Endodermal cell (in vitro differentiated cells): Measurements from ENCODE around the gene OPCML. TPM values are rescaled to one million over a fixed set of nuclear protein-coding genes. Genes with fewer than 3 reads are reported as not detected.

Source experiments
- DNase-seq: peaks from one replicate; pipeline ENCODE4 v3.0.0-alpha.2; 2017
- H3K27ac ChIP-seq: 2 replicates; pipeline ENCODE4 v1.5.1; 2013; ENCODE audit warnings: mild to moderate bottlenecking, low read depth, low read length, moderate library complexity
- H3K27me3 ChIP-seq: 2 replicates; pipeline ENCODE4 v1.6.1; 2013; ENCODE audit warnings: mild to moderate bottlenecking, low read length, moderate library complexity; ENCODE audit not compliant: insufficient read depth, control insufficient read depth, poor library complexity, severe bottlenecking
- H3K36me3 ChIP-seq: 2 replicates; pipeline ENCODE4 v1.7.0; 2013; ENCODE audit warnings: mild to moderate bottlenecking, low read length, moderate library complexity; ENCODE audit not compliant: control insufficient read depth, insufficient read depth
- H3K4me1 ChIP-seq: one replicate; pipeline ENCODE4 v1.7.0; 2013; ENCODE audit warnings: low read length; ENCODE audit not compliant: control insufficient read depth, insufficient read depth
- H3K4me3 ChIP-seq: 2 replicates; pipeline ENCODE4 v1.5.1; 2013; ENCODE audit warnings: mild to moderate bottlenecking, low read length, moderate library complexity
- H3K9ac ChIP-seq: 2 replicates; pipeline ENCODE4 v1.6.1; 2013; ENCODE audit warnings: mild to moderate bottlenecking, low read length, moderate library complexity; ENCODE audit not compliant: poor library complexity, severe bottlenecking; ENCODE audit errors: extremely low read depth
- H3K9me3 ChIP-seq: 2 replicates; pipeline ENCODE4 v1.6.1; 2013; ENCODE audit warnings: mild to moderate bottlenecking, low read length, moderate library complexity; ENCODE audit not compliant: control insufficient read depth
- H3K27ac Mint-ChIP-seq: 2 replicates; pipeline ENCODE4 v1.8.0; 2020; ENCODE audit warnings: mixed read lengths
- H3K27me3 Mint-ChIP-seq: 2 replicates; pipeline ENCODE4 v1.8.0; 2021; ENCODE audit warnings: mild to moderate bottlenecking, mixed read lengths; ENCODE audit not compliant: insufficient read depth
- H3K36me3 Mint-ChIP-seq: 2 replicates; pipeline ENCODE4 v1.8.0; 2020; ENCODE audit warnings: low read depth, mixed read lengths
- H3K4me1 Mint-ChIP-seq: 2 replicates; pipeline ENCODE4 v1.8.0; 2020; ENCODE audit warnings: mixed read lengths
- H3K4me3 Mint-ChIP-seq: 2 replicates; pipeline ENCODE4 v1.8.0; 2020; ENCODE audit warnings: mild to moderate bottlenecking, moderate library complexity, mixed read lengths
- H3K9me3 Mint-ChIP-seq: 2 replicates; pipeline ENCODE4 v1.8.0; 2020; ENCODE audit warnings: mild to moderate bottlenecking, mixed read lengths
- WGBS, 2 experiments: methylation state at CpG; one replicate each; pipeline versions ENCODE4 v1.1.5 to v1.1.7; 2013; ENCODE audit warnings: missing lambda C conversion rate in 2 of 2, mixed read lengths in 1 of 2; ENCODE audit not compliant: insufficient coverage in 1 of 2, insufficient read length in 1 of 2; 5-methylcytosine and 5-hydroxymethylcytosine counted together
- total RNA-seq, 2 donors: library from RNA; stranded (reverse); fragmentation: NEBNext Ultra II Directional in 1 of 2; extraction: Animal tissue kit (Norgen Biotek cat#: 25700) in 1 of 2; gene quantifications; 2 replicates in 1 of 2; 3 replicates in 1 of 2; pipeline ENCODE4 v1.2.1, GENCODE V29; 2021
- TF ChIP-seq, protein P1 (sequence below): fragments of 200-600 bp; sonication (generic); conservative IDR thresholded peaks from 2 replicates; pipeline ENCODE4 v1.5.0; 2021; ENCODE audit warnings: antibody characterized with exemption, mild to moderate bottlenecking

Gene OPCML
- total RNA-seq, 2 donors from 2014 or later = 0.49 to 0.86 TPM

DNA sequence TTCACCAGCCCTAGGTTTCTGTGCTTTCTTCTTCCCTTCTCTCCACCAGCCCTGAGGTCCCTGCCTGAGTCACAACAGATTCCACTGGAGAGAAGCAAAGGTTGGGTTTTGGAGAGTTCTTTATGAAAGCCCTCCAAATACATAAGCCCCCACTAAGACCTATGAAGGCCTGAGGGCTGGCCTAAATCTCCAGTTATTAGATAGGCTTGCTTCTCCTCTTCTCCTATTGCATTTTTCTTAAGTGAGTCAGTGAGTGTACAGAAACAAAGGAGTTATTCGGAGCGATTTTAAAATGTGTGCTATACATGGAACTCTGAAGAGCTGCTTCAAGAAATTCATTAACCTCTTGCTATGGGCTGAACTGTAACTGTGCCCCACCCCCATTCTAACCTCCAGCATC is 1057.3 kb downstream of the OPCML start:
- Mint-ChIP-seq H3K9me3 (peaks cover 16% of the 10 kb centered on the region), H3K36me3 (no peaks in the 10 kb centered on the region), H3K4me1 (no peaks in the 10 kb centered on the region), H3K4me3 (no peak overlapping the region), H3K27ac (no peak overlapping the region), H3K27me3 (no peaks in the 10 kb centered on the region)
- TF ChIP-seq, protein P1, sequence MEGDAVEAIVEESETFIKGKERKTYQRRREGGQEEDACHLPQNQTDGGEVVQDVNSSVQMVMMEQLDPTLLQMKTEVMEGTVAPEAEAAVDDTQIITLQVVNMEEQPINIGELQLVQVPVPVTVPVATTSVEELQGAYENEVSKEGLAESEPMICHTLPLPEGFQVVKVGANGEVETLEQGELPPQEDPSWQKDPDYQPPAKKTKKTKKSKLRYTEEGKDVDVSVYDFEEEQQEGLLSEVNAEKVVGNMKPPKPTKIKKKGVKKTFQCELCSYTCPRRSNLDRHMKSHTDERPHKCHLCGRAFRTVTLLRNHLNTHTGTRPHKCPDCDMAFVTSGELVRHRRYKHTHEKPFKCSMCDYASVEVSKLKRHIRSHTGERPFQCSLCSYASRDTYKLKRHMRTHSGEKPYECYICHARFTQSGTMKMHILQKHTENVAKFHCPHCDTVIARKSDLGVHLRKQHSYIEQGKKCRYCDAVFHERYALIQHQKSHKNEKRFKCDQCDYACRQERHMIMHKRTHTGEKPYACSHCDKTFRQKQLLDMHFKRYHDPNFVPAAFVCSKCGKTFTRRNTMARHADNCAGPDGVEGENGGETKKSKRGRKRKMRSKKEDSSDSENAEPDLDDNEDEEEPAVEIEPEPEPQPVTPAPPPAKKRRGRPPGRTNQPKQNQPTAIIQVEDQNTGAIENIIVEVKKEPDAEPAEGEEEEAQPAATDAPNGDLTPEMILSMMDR = no peak
- Histone ChIP-seq H3K4me1 (no peaks in the 10 kb centered on the region), H3K9me3 (no peaks in the 10 kb centered on the region), H3K4me3 (no peak overlapping the region), H3K9ac (no peak overlapping the region), H3K27me3 (no peaks in the 10 kb centered on the region), H3K27ac (no peak overlapping the region), H3K36me3 (no peaks in the 10 kb centered on the region)
- DNase-seq = no peak
- 100% methylated on average over 2 of the region's 2 CpGs for WGBS, 2 experiments

DNA sequence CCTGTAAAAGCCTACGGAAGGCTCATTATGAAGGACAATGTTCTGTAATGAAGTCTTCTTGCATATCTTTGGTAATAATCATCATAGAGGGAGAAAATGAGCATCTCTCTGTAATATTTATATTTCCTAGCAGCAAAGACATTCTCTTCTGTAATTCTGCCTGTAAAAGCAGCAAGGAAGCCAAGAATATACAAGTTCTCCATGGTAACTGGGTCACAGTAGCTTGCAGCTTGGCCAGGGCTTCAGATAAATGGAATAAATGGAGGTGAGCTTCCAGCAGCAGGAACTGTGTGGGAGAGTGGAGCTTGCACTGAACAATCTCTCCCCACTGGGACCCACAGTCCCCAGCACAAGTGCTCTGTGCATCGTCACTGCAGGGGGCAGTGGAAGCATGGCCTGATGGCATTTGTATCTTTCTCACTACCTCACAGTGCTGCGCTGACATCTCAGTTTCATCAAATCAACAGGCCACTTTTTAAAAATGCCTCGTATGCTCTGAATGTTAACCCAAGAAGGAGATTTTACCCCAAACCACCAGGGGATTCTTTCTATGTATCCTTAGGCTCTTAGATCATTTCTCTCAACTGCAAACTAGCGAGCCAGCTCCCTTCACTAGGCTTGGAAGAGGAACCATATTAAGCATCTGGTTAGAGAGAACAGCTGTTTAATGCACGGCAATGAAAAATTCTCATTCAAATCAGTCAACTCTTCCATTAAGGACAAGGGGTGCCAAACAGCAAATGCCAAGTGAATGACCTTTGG is 1059.7 kb downstream of the OPCML start:
- TF ChIP-seq, protein P1 = no peak
- H3K27me3 Mint-ChIP-seq = no peaks in the 10 kb centered on the region

DNA sequence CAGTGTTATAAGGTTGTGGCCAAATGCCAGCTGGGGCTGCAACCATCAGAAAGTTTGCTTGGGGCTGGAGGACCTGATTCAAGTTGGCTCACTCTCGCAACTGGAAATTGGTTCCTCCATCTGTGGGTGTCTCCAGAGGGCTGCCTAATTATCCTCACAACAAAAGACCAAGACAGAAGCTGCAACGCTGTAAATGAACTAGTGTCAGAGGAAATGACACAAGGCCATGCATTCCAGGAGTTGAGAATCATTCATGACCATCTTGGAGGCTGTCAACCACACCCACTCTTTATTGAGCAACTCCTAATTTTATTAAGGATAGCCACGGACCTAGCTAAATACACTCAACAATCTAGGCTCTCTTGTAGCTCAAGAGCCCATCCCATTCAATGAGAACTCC is 1060.8 kb downstream of the OPCML start:
- no peak overlapping the region for H3K4me3 ChIP-seq
- H3K9me3 Mint-ChIP-seq = peaks cover 7% of the 10 kb centered on the region
- no peak overlapping the region for H3K9ac ChIP-seq
- no peak overlapping the region for H3K4me3 Mint-ChIP-seq
- DNase-seq = no peak
- H3K4me1 Mint-ChIP-seq = no peaks in the 10 kb centered on the region
- no peaks in the 10 kb centered on the region for H3K9me3 ChIP-seq
- 88 to 100% methylated on average over 1 to 3 of the region's 3 CpGs for WGBS, 2 experiments
- H3K27ac ChIP-seq = no peak overlapping the region
- no peak overlapping the region for H3K27ac Mint-ChIP-seq
- H3K27me3 Mint-ChIP-seq = no peaks in the 10 kb centered on the region
- H3K36me3 Mint-ChIP-seq = no peaks in the 10 kb centered on the region
- H3K4me1 ChIP-seq = peaks cover 16% of the 10 kb centered on the region
- no peaks in the 10 kb centered on the region for H3K36me3 ChIP-seq
- TF ChIP-seq, protein P1 = no peak
- H3K27me3 ChIP-seq = no peaks in the 10 kb centered on the region

More for the DNA sequence above, 1059.7 kb downstream of the OPCML start:
- 88 to 97% methylated on average over 4 to 6 of the region's 6 CpGs for WGBS, 2 experiments
- H3K9me3 Mint-ChIP-seq = peaks cover 8% of the 10 kb centered on the region
- Histone ChIP-seq H3K27ac (no peak overlapping the region), H3K27me3 (no peaks in the 10 kb centered on the region), H3K36me3 (no peaks in the 10 kb centered on the region), H3K9ac (no peak overlapping the region), H3K4me3 (no peak overlapping the region), H3K4me1 (peaks cover 6% of the 10 kb centered on the region), H3K9me3 (no peaks in the 10 kb centered on the region)
- H3K27ac Mint-ChIP-seq = no peak overlapping the region
- DNase-seq = no peak
- H3K36me3 Mint-ChIP-seq = no peaks in the 10 kb centered on the region
- H3K4me1 Mint-ChIP-seq = no peaks in the 10 kb centered on the region
- no peak overlapping the region for H3K4me3 Mint-ChIP-seq
